ENCODE data around the gene ADAMTS18. TPM values are rescaled to one million over a fixed set of nuclear protein-coding genes. Genes with fewer than 3 reads are reported as not detected.
A peak's percentile ranks its signal among the peaks of the same experiment; 100 is the strongest.
"Not testable (repeated sequence)": the region's sequence is repeated elsewhere in the genome, so short reads cannot be mapped to it uniquely, and the experiment has no call there.

The ADAMTS18 gene
- total and polyA plus RNA-seq, 12 donors, result 0.03 to 0.65 (median 0.25) TPM; not detected in 8

DNA sequence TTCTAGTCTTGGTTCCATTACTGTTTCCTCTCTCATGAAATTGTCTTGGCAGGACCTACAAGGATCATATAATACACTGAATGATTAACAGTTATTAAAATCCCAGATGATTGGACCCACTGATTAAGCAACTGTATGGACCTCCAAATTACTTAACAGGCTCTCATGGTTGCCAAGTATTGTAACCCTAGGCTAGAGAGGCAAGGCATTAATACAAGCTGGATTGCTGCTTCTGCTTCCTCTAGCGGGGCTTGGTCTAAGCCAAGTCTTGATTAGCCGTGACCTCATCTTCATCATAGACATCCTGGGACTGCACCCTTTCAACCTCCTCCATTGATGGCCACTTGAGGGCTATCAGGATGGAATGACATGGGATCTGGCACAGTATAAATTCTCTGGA, 188.7 kb downstream of the ADAMTS18 start:
- 62 to 82% methylated on average over 2 of the region's 2 CpGs for WGBS, 2 donors
- intact Hi-C loops (cut with DNase I), result no loop called here
- H3K36me3 ChIP-seq, result no peaks in the 10 kb centered on the region
- no peak for ATAC-seq
- TF ChIP-seq, protein P1, sequence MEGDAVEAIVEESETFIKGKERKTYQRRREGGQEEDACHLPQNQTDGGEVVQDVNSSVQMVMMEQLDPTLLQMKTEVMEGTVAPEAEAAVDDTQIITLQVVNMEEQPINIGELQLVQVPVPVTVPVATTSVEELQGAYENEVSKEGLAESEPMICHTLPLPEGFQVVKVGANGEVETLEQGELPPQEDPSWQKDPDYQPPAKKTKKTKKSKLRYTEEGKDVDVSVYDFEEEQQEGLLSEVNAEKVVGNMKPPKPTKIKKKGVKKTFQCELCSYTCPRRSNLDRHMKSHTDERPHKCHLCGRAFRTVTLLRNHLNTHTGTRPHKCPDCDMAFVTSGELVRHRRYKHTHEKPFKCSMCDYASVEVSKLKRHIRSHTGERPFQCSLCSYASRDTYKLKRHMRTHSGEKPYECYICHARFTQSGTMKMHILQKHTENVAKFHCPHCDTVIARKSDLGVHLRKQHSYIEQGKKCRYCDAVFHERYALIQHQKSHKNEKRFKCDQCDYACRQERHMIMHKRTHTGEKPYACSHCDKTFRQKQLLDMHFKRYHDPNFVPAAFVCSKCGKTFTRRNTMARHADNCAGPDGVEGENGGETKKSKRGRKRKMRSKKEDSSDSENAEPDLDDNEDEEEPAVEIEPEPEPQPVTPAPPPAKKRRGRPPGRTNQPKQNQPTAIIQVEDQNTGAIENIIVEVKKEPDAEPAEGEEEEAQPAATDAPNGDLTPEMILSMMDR (IDR thresholded peaks at IDR 0.05), result no peak
- no peaks in the 10 kb centered on the region for H3K9me3 ChIP-seq
- no peak overlapping the region for H3K4me3 ChIP-seq
- no peak overlapping the region for H3K27ac ChIP-seq
- no peaks in the 10 kb centered on the region for H3K4me1 ChIP-seq
- no peak for DNase-seq
- H3K27me3 ChIP-seq, result no peaks in the 10 kb centered on the region

- H3K27ac ChIP-seq; H3K4me1 ChIP-seq; ATAC-seq; H3K27me3 ChIP-seq; H3K4me3 ChIP-seq; H3K36me3 ChIP-seq; H3K9me3 ChIP-seq; DNase-seq; intact Hi-C loops (cut with DNase I): not testable (repeated sequence)
- 87 to 95% methylated on average over 5 of the region's 5 CpGs for WGBS, 2 donors
Measured at GRCh38 chr16:77242471-77242870, 192.4 kb downstream of the ADAMTS18 start.

- DNase-seq, result no peak
- H3K36me3 ChIP-seq, result no peaks in the 10 kb centered on the region
- WGBS, 2 donors, result 76 to 84% methylated on average over 5 of the region's 5 CpGs
- H3K27me3 ChIP-seq, result peaks cover 0 to 12% (median 9%) of the 10 kb centered on the region in 7 donors
- ATAC-seq, result no peak
- intact Hi-C loops (cut with DNase I), result loop anchor here in 6 of 10 donors (2.0 to 10.0 kb wide), 8 partner anchors 344 to 856 kb away; partner anchors contain the start of gene WWOX (in 2 of the 6)
- H3K9me3 ChIP-seq, result no peaks in the 10 kb centered on the region
- TF ChIP-seq, protein P1 (IDR thresholded peaks at IDR 0.05), result no peak
- no peak overlapping the region for H3K27ac ChIP-seq
- peaks cover 0 to 4% (median 0%) of the 10 kb centered on the region in 9 donors for H3K4me1 ChIP-seq
- no peak overlapping the region for H3K4me3 ChIP-seq
Measured at GRCh38 chr16:77238593-77238992, 196.2 kb downstream of the ADAMTS18 start.

DNA sequence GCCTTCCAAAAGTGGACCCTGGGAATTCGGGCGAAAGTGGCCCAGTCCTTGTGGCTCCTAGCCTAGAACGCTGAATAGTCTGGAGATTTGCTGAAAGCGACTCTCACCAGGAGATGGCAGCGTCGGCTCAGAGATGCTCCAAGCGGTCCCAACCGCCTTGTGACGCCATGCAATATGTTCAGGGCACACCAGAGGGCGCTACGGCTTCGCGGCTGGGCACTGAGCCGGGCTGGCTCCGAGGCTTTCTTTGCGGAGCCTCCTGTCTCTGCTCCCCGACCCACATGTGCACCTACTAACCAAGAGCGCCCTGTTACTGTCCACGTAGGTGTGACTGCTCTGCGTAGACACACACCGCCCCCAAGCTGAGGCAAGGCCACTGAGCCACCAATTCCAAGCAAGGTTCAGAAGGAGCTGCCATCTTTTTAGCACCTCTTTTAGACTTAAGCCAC, 198.7 kb downstream of the ADAMTS18 start:
- WGBS, 2 donors, result 1% methylated on average over 21 of the region's 21 CpGs
- Histone ChIP-seq H3K9me3 (no peaks in the 10 kb centered on the region), H3K27me3 (peaks cover 0 to 12% (median 9%) of the 10 kb centered on the region in 7 donors), H3K27ac (no peak overlapping the region), H3K4me3 (peak overlapping the region in 1 of 10 donors; percentile 14), H3K36me3 (no peaks in the 10 kb centered on the region), H3K4me1 (peaks cover 0 to 4% (median 0%) of the 10 kb centered on the region in 9 donors)
- DNase-seq (peak; percentile 84 to 85), ATAC-seq (peak; percentile 93 to 98 (median 98))
- intact Hi-C loops (cut with DNase I), result loop anchor here (1.0 to 10.0 kb wide), 11 partner anchors 346 to 859 kb away; partner anchors contain the start of gene WWOX (in 2 of the 10)
- TF ChIP-seq, protein P1 (IDR thresholded peaks at IDR 0.05), result peak in 8 of 9 donors; percentile 97 to 100 (median 99)

DNA sequence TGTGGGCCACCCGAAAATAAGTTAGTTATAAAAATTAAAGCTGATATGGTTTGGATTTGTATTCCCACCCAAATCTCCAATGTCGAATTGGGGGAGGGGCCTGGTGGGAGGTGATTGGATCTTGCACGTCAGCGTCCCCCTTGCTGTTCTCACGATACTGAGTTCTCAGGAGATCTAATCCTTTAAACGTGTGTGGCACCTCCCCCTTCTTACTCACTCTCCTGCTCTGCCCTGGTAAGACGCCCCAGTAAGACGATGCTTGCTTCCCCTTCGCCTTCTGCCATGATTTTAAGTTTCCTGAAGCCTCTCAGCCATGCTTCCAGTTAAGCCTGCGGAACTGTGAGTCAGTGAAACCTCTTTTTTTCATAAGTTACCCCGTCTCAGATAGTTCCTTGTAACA, 200.2 kb downstream of the ADAMTS18 start:
- intact Hi-C loops (cut with DNase I), result loop anchor here in 6 of 10 donors (2.0 to 10.0 kb wide), 8 partner anchors 348 to 860 kb away; partner anchors contain the start of gene WWOX (in 2 of the 6)
- H3K36me3 ChIP-seq, result no peaks in the 10 kb centered on the region
- WGBS, 2 donors, result 39 to 43% methylated on average over 11 of the region's 11 CpGs
- no peak overlapping the region for H3K4me3 ChIP-seq
- peaks cover 0 to 12% (median 9%) of the 10 kb centered on the region in 7 donors for H3K27me3 ChIP-seq
- H3K4me1 ChIP-seq, result peaks cover 0 to 4% (median 0%) of the 10 kb centered on the region in 9 donors
- DNase-seq (no peak), ATAC-seq (no peak)
- no peaks in the 10 kb centered on the region for H3K9me3 ChIP-seq
- H3K27ac ChIP-seq, result no peak overlapping the region
- TF ChIP-seq, protein P1 (IDR thresholded peaks at IDR 0.05), result no peak
